HG03521 (cell line): ENCODE measurements around the gene TRPM2.

Experiments
- ATAC-seq: cut with Tn5 transposase; IDR thresholded peaks from one replicate; pipeline ENCODE4 v1.9.1; 2021; ENCODE audit warnings: mild to moderate bottlenecking, moderate library complexity; ENCODE audit not compliant: unreplicated experiment

TRPM2 gene

DNA sequence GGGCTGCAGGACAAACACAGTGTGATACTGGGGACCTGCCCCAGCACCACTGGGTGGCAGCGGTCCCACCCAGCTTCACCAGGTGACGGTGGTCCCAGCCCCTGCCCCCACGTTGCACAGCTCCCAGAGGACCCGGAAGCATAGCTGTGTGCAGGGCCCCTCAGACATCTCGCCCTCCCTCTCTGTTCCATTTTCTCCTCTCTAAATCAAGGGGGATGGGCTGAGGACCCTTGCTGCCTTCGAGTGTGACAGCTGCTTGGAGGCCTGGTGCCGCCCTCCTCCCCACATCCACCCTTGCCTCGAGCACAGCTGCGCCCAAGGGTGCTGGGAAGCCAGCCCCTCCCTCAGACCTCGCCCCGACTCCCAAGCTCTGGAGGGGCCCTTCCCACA is 85.8 kb downstream of the TRPM2 start:
- ATAC-seq: no peak

GRCh38 chr21:44440241-44441040 is 87.0 kb downstream of the TRPM2 start:
- no peak for ATAC-seq

GRCh38 chr21:44441041-44441400 is 87.6 kb downstream of the TRPM2 start:
- no peak for ATAC-seq

- ATAC-seq: no peak
These were observed 88.3 kb downstream of the TRPM2 start for GRCh38 chr21:44441581-44442265.

- ATAC-seq: no peak
These were observed 89.1 kb downstream of the TRPM2 start for GRCh38 chr21:44442266-44443125.

GRCh38 chr21:44443291-44443890 is 90.0 kb downstream of the TRPM2 start:
- ATAC-seq: no peak

DNA sequence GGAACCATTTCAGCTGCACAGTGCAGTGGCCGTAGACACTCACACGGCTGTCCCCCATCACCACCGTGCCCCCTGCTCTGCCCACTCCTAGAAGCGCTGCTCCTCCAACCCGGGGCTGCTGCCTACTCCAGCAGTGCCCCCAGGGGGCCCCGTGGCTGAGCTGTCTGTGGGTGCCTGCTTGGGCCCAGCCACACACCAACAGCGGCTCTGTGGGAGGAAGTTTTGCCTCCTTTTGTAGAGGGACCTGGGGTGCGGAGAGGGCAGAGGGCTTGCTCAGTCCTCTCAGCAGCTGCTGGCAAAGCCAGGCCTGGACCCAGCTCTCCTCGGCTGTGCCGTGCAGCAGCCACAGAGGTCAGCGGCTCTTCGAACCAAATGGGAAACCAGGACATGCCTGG is 90.5 kb downstream of the TRPM2 start:
- no peak for ATAC-seq

DNA sequence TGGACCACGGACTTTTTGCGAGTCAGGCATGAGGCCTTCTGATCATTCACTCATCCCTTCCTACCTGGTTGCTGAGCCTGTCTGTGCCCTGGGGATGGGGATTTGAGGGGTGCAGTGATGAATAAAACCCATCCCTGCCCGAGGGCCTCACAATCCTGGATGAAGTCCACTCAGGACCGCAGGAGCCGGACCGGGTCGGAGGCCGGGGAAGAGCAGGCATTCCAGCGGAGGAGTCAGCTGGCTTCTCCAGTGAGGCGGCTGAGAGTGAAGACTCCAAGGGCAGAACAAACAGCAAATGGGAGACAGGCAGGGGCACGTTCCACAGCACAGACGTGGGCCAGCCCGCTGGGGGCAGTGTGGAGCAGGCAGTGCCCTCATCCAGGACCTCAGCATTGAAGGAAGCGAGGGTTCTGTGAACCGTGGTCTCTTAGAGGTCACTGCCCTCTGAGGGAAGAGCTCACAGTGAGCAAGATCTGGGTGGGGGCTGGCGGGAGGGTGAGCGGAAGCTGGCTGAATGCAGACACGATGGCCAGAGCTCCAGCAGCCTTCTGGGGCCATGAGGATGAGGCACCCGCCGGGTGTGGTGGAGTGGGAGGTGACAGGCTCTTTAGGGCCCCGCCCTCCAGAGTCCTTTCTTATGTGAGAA is 91.0 kb downstream of the TRPM2 start:
- no peak for ATAC-seq

- no peak for ATAC-seq
These were observed 91.9 kb downstream of the TRPM2 start for GRCh38 chr21:44445145-44445812.

- ATAC-seq: no peak
These were observed 95.3 kb downstream of the TRPM2 start for GRCh38 chr21:44448651-44449131.

DNA sequence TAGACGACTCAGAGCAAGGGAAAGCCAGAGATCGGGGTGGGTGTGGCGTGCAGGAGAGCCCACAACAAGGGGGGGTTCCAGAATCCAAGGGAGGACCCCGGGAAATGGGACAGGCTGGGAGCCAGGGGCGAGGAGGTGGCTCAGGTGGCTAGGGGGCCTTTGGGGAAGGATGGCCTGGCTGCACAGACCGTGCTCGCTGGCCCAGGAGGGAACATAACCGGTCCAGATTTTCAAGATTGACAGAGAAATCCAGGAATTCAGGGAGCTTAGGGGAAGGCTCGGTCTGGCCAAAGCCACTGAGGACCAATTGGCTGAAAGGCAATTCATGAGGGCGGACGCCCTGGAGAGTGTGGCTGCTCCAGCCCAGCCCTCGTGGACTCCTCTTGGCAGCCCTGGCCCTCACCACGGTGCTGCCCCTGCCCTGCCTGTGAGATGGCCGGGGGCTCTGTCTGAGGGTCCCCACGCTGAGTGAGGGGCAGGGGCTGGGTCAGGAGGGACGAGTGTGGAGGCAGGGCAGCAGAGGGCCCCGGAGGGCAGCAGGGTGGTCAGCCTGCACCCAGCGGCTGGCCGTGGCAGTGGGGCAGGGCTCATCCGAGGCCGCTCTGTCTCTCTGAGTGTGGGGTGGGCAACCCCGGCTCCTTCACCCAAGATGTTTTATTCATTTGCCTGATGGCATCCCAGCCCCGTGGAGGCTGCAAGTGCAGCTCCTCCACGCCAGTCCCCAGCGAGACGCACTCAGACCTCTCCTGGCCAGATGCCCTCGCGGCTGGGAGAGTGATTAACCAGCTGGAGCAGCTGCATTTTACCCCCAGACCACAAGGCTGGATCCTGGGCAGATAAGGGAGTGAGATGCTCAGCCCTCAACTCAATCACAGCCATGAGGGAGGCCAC is 96.3 kb downstream of the TRPM2 start:
- ATAC-seq: no peak

- no peak for ATAC-seq
These were observed 97.0 kb downstream of the TRPM2 start for GRCh38 chr21:44450402-44450801.

- ATAC-seq: no peak
These were observed 97.6 kb downstream of the TRPM2 start for GRCh38 chr21:44450999-44451398.

- no peak for ATAC-seq
These were observed 99.7 kb downstream of the TRPM2 start for GRCh38 chr21:44453120-44453519.

DNA sequence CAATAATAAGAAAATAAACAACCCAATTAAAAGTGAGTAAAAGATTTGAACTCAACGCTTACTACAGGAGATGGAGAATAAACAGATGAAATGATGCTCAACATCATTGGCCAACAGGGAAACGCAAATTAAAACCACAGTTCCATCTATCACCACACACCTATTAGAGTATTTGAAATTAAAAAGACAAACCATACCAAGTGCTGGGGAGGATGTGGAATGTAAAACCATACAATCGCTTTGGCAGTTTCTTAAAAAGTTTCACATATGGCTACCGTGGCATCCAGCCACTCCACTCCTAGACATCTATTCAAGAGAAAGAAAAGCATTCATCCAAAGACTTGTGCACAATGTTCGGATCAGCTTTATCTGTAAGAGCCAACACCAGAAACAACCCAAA is 100.6 kb downstream of the TRPM2 start:
- ATAC-seq: no peak

DNA sequence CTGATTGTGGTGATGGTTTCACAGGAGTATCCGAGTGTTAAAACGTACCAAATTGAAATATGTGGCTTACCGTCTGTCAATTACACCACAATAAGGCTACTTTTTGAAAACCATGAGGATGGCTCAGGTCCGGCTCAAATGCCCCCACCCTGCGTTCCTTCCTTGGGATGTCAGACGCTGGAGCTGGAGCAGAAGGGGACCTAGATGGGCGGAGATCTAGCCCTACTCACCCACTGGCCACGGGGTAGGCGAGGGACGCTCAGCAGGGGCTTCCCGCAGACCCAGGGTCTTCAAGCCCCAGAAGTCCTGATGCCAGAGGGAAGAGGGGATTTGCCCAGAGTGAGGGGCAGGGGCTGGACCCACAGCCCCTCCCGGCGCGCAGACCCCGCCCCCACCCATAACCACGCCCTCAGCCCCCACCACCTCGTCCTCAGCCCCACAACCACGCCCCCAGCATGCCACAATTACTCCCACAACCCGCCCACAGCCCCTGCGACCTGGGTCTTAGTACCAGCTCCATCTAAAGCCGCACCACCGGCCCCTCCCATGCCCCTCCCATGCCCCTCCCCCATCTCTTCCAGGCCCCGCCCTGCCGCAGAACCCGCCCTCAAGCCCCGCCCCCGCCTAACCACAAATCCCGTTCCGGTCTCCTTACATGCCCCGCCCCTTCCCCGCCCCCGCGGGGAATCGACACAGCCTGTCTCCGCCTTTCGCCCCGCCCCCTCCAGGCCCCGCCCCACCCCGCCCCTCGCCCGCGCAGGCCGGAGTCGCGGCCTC is 101.5 kb downstream of the TRPM2 start, which contains the start of gene LRRC3:
TSS of gene LRRC3 (plus strand) at position 764 of the 777 bp plus-strand sequence. CDS start 1,135 bp downstream, outside the sequence.
- ATAC-seq: no peak

DNA sequence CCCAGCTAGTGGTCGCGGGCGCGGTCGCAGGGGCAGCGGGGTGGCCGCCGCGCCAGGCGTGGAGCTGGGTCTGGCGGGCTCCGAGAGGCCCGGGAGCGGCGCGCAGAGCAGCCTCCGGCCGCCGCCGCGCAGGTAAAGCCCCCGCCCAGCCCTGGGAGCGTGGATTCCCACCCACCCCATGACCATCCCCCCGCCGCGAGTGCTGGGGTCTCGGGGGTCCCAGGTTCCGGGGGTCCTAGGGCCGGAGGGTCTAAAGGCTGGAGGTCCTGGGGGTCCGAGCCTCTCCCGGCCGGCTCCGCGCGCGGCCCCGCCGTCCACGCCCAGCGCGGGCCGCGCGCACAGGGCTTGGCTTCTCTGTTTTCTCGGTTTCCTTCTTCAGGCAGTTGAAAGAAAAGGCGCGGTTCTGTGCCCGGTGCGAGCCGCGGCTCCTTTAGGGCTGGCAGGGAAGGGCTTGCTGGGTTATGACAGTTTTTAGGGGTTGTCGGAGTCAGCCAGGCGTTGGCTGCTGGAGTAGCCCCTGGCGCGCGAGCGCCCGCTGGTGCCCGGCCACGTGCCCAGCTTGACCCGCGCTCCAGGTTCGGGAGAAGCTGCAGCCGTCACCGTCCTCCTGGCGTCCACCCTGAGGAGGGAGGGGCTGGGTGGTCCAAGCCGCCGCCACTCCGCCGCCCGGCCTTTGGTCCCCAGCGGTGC is 102.2 kb downstream of the TRPM2 start:
- ATAC-seq: no peak
